ENCODE results near the gene RNF180. TPM values are rescaled to one million over a fixed set of nuclear protein-coding genes. Genes with fewer than 3 reads are reported as not detected.

The RNF180 gene
- total and polyA plus RNA-seq, 2 donors (not counting 3 experiments of a cell fraction or from before 2014, with no cell fraction given): 0.62 to 5.6 TPM

DNA sequence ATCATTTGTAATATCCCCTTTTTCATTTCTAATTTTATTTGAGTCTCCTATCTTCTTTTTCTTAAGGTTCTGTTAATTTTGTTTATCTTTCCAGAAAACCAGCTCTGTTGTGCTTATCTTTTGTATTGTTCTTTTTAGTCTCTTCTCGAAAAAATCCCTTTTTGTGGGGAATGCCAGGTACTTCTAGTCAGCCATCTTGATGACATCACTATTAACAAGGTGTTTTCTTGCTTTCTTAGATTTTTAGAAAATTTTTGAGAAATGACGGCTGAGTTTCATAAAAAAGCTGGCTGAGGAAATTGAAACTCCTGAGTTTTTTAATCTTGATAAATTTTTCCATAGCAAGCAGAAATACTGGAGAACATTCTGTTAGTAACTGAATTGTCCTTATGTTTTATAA, 10.7 kb downstream of the RNF180 start:
- H3K27me3 ChIP-seq (ENCODE audit: control insufficient read depth in 2 of 2, insufficient read depth in 2 of 2, low read length in 2 of 2): no peaks in the 10 kb centered on the region
- H3K4me1 ChIP-seq (ENCODE audit: control insufficient read depth, extremely low read depth, insufficient read depth, low read length): peaks cover 3% of the 10 kb centered on the region
- H3K4me3 ChIP-seq (replicated peaks in 1 of 3; ENCODE audit: insufficient read depth in 1 of 3, low read depth in 1 of 3, low read length in 3 of 3): no peak overlapping the region
- FAIRE-seq (no peak), DNase-seq (ENCODE audit: low read depth, low spot score) (no peak)
- H3K79me2 ChIP-seq (ENCODE audit: control insufficient read depth, insufficient read depth, low read length): no peaks in the 10 kb centered on the region
- no peaks in the 10 kb centered on the region for H3K9me1 ChIP-seq (replicated peaks; ENCODE audit: control insufficient read depth, extremely low read depth, insufficient read depth, low read length)
- no peak overlapping the region for H3K4me2 ChIP-seq (ENCODE audit: insufficient read depth, low read length)
- intact Hi-C loops (cut with micrococcal nuclease) (no loop called here), dilution Hi-C loops (cut with MboI; ENCODE audit: extremely low pct_ligation_motif_present, low sequenced_read_pairs) (no loop called here)
- no peak overlapping the region for H3K27ac ChIP-seq (ENCODE audit: insufficient read depth, low read depth, low read length)
- TF ChIP-seq, protein P1, sequence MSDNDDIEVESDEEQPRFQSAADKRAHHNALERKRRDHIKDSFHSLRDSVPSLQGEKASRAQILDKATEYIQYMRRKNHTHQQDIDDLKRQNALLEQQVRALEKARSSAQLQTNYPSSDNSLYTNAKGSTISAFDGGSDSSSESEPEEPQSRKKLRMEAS (IDR thresholded peaks at IDR 0.05; ENCODE audit: insufficient read depth, insufficient read length): no peak
- TF ChIP-seq POLR2AphosphoS5 (IDR thresholded peaks at IDR 0.05; ENCODE audit: insufficient read depth, low read depth, low read length): no peak
- no peak for TF ChIP-seq JUN (IDR thresholded peaks at IDR 0.05; ENCODE audit: borderline replicate concordance, insufficient read depth, insufficient read length, low read depth)
- H3K36me3 ChIP-seq (ENCODE audit: control insufficient read depth in 2 of 2, extremely low read depth in 1 of 2, insufficient read depth in 2 of 2, low read length in 2 of 2): no peaks in the 10 kb centered on the region
- no peaks in the 10 kb centered on the region for H4K20me1 ChIP-seq (replicated peaks; ENCODE audit: control insufficient read depth, extremely low read depth, insufficient read depth, low read length)
- POLR2A ChIA-PET: no interaction called here
- H2AFZ ChIP-seq (ENCODE audit: low read depth, low read length): no peak overlapping the region
- CTCF ChIA-PET: interaction anchor here (0.8 kb wide), 1 partner anchor 10 kb away, joined by 3 read pairs; the partner anchor contains the start of gene RNF180
- no peak overlapping the region for H3K9ac ChIP-seq (replicated peaks; ENCODE audit: extremely low read depth, insufficient read depth, low read length)
- H3K9me3 ChIP-seq (replicated peaks; ENCODE audit: control insufficient read depth, insufficient read depth, low read length): no peaks in the 10 kb centered on the region
- no TSS peak for BruUV-seq (replicated peaks)

DNA sequence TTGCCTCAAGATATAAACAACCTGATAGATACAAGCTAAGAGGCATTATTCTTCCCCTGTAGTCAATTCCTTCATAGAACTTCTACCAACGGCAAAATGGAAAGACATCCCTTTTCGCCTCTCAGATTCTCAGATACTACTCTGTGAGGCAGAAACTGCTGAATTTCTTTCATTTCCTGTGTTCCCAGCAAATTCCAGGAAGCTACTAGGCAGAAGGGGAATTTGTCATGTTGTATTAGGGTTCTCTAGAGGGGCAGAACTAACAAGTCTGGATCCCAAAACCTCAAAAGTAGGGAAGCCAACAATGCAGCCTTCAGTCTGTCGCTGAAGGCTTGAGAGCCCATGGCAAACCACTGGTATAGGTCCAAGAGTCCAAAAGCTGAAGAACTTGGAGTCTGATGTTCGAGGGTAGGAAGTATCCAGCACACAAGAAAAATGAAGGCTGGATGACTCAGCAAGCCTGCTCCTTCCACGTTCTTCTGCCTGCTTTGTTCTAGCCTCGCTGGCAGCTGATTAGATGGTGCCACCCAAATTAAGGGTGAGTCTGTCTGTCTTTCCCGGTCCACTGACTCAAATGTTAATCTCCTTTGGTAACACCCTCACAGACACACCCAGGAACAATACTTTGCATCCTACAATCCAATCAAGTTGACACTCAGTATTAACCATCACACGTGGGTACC, 15.2 kb downstream of the RNF180 start:
- Histone ChIP-seq H3K4me2 (ENCODE audit: insufficient read depth, low read length) (no peak overlapping the region), H3K79me2 (ENCODE audit: control insufficient read depth, insufficient read depth, low read length) (no peaks in the 10 kb centered on the region), H3K27me3 (ENCODE audit: control insufficient read depth in 2 of 2, insufficient read depth in 2 of 2, low read length in 2 of 2) (no peaks in the 10 kb centered on the region), H4K20me1 (replicated peaks; ENCODE audit: control insufficient read depth, extremely low read depth, insufficient read depth, low read length) (no peaks in the 10 kb centered on the region), H2AFZ (ENCODE audit: low read depth, low read length) (peak overlapping the region; percentile 53), H3K4me1 (ENCODE audit: control insufficient read depth, extremely low read depth, insufficient read depth, low read length) (peaks cover 3% of the 10 kb centered on the region), H3K4me3 (replicated peaks in 1 of 3; ENCODE audit: insufficient read depth in 1 of 3, low read depth in 1 of 3, low read length in 3 of 3) (no peak overlapping the region), H3K9ac (replicated peaks; ENCODE audit: extremely low read depth, insufficient read depth, low read length) (no peak overlapping the region), H3K27ac (ENCODE audit: insufficient read depth, low read depth, low read length) (no peak overlapping the region), H3K9me1 (replicated peaks; ENCODE audit: control insufficient read depth, extremely low read depth, insufficient read depth, low read length) (no peaks in the 10 kb centered on the region), H3K9me3 (replicated peaks; ENCODE audit: control insufficient read depth, insufficient read depth, low read length) (no peaks in the 10 kb centered on the region), H3K36me3 (ENCODE audit: control insufficient read depth in 2 of 2, extremely low read depth in 1 of 2, insufficient read depth in 2 of 2, low read length in 2 of 2) (no peaks in the 10 kb centered on the region)
- POLR2A ChIA-PET: no interaction called here
- intact Hi-C loops (cut with micrococcal nuclease): no loop called here
- FAIRE-seq: no peak
- DNase-seq (ENCODE audit: low read depth, low spot score): peak; percentile 13
- dilution Hi-C loops (cut with MboI; ENCODE audit: extremely low pct_ligation_motif_present, low sequenced_read_pairs): no loop called here
- CTCF ChIA-PET: interaction anchor here (0.6 to 1.7 kb wide), 4 partner anchors 9 to 29 kb away, joined by 3 to 7 read pairs (median 4); no protein-coding TSS in a partner anchor
- no TSS peak for BruUV-seq (replicated peaks)
- TF ChIP-seq FOS (IDR thresholded peaks at IDR 0.05; ENCODE audit: borderline replicate concordance, insufficient read depth, low read length): peak; percentile 14
- TF ChIP-seq EZH2 (IDR thresholded peaks at IDR 0.05; ENCODE audit: borderline replicate concordance, low read depth, low read length, severe bottlenecking): no peak

Data from endothelial cell of umbilical vein (primary cell).